ENCODE measurements around the gene SLC39A5. TPM values are rescaled to one million over a fixed set of nuclear protein-coding genes. Genes with fewer than 3 reads are reported as not detected.

Gene SLC39A5
- total and polyA plus RNA-seq, 2 of the 8 experiments (the other 6 are each of a cell fraction or from before 2014, with no cell fraction given) = 0.27 TPM; not detected in 1

DNA sequence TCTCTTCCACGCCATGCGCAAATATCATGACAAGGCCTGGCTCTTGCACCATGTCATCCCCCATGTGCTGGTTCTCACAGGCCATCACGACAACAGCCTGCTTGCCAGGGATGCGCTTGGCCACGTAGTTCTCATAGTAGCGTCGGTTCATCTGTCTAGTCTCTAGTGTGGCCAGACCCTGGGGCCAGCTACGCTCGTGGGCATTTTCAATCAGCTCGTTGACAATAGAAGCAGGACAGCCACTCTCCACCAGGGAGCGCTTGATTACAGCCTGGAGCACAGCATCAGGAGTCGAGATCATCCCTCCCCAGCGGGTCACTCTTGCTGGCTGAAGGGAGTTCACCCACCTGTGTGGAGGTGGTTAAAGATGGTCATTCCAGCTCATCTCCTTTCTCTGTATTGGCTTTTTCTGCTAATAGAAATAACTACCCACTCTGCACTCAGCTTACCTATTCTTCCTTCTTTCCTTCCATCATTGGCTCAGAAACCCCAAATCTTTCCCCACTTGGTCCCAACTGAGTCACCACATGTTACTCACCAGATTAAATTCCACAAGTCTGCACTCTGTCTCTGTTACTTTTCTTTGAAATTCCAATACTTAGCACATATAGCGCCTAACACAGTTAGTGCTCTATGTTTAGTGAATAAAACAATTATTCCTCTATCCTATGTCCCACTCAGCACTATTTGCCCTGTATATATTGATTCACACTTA lies 23.2 kb upstream of the SLC39A5 start:
- FAIRE-seq = no peak
- 85% methylated on average over 14 of the region's 14 CpGs; no CpG with 5 or more reads in 1 of the 2 experiments for WGBS, 2 experiments (ENCODE audit: extremely low coverage in 1 of 2, insufficient coverage in 1 of 2, insufficient read length in 1 of 2, insufficient replicate concordance in 2 of 2, low coverage in 1 of 2, low lambda C conversion rate in 2 of 2, missing lambda C conversion rate in 1 of 2)
- Histone ChIP-seq H3K36me3 (ENCODE audit: control insufficient read depth in 2 of 4, insufficient read depth in 4 of 4, low read length in 3 of 4) (peaks cover 24 to 54% (median 42%) of the 10 kb centered on the region in 4 experiments), H3K23me2 (ENCODE audit: low read depth, low read length) (no peaks in the 10 kb centered on the region), H3K23ac (ENCODE audit: insufficient read length) (no peak overlapping the region), H3K79me2 (ENCODE audit: control insufficient read depth in 1 of 2, insufficient read depth in 2 of 2, low read length in 2 of 2) (no peaks in the 10 kb centered on the region), H2BK15ac (ENCODE audit: low read length) (no peak overlapping the region), H3K14ac (ENCODE audit: insufficient read length) (no peak overlapping the region), H4K8ac (ENCODE audit: extremely low read depth, insufficient read depth, low read length) (no peak overlapping the region), H3K56ac (replicated peaks; ENCODE audit: insufficient read length, low read depth, low read length) (no peak overlapping the region), H3K4me2 (ENCODE audit: insufficient read depth in 1 of 2, low read depth in 2 of 2, low read length in 2 of 2) (no peak overlapping the region), H2AK5ac (ENCODE audit: low read depth, low read length) (no peak overlapping the region), H3K4me3 (ENCODE audit: extremely low read depth in 1 of 4, insufficient read depth in 2 of 4, low read depth in 3 of 4, low read length in 4 of 4) (no peak overlapping the region), H3K79me1 (ENCODE audit: low read depth, low read length) (no peaks in the 10 kb centered on the region), H4K5ac (ENCODE audit: insufficient read length, low read depth, low read length) (no peak overlapping the region), H4K20me1 (replicated peaks in 1 of 2; ENCODE audit: control insufficient read depth in 1 of 2, insufficient read depth in 2 of 2, low read length in 2 of 2) (no peaks in the 10 kb centered on the region), H2BK20ac (ENCODE audit: low read length) (no peak overlapping the region), H3K9ac (replicated peaks in 1 of 4; ENCODE audit: extremely low read depth in 1 of 4, low read depth in 3 of 4, low read length in 3 of 4) (no peak overlapping the region), H3K27me3 (replicated peaks in 1 of 4; ENCODE audit: control insufficient read depth in 3 of 4, extremely low read depth in 1 of 4, insufficient read depth in 3 of 4, low read length in 3 of 4) (no peaks in the 10 kb centered on the region), H2AFZ (ENCODE audit: low read length) (no peak overlapping the region), H2BK5ac (ENCODE audit: low read depth, low read length) (no peak overlapping the region), H3K4ac (replicated peaks; ENCODE audit: insufficient read length, low read depth, low read length) (no peak overlapping the region), H2BK120ac (replicated peaks; ENCODE audit: low read depth, low read length) (no peak overlapping the region), H4K91ac (replicated peaks; ENCODE audit: insufficient read length, low read length) (no peak overlapping the region), H3K27ac (ENCODE audit: low read depth, low read length) (no peak overlapping the region), H3K9me3 (ENCODE audit: insufficient read depth in 2 of 2, low read depth in 1 of 2, low read length in 1 of 2) (no peaks in the 10 kb centered on the region), H3K4me1 (replicated peaks in 1 of 4; ENCODE audit: control insufficient read depth in 3 of 4, insufficient read depth in 4 of 4, low read length in 3 of 4) (no peaks in the 10 kb centered on the region), H3K18ac (ENCODE audit: extremely low read depth, low read length) (no peak overlapping the region), H2BK12ac (ENCODE audit: low read depth, low read length) (no peak overlapping the region)
- TF ChIP-seq, protein P1, sequence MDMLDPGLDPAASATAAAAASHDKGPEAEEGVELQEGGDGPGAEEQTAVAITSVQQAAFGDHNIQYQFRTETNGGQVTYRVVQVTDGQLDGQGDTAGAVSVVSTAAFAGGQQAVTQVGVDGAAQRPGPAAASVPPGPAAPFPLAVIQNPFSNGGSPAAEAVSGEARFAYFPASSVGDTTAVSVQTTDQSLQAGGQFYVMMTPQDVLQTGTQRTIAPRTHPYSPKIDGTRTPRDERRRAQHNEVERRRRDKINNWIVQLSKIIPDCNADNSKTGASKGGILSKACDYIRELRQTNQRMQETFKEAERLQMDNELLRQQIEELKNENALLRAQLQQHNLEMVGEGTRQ (IDR thresholded peaks at IDR 0.05; ENCODE audit: low read length) = no peak
- TF ChIP-seq POLR2A (IDR thresholded peaks at IDR 0.05; ENCODE audit: control extremely low read depth in 1 of 2, low read depth in 2 of 2, low read length in 2 of 2) (0 out of 3 replicates have a peak, but pooled peaks of 1 of the 2 experiments have one; percentile 5), RAD21 (IDR thresholded peaks at IDR 0.05 in 1 of 2, conservative IDR thresholded peaks at IDR 0.05 in 1 of 2; ENCODE audit: low read depth in 2 of 2, low read length in 2 of 2) (peak; percentile 68 to 74), CTCF (IDR thresholded peaks at IDR 0.05; ENCODE audit: control extremely low read depth in 1 of 3, insufficient read depth in 1 of 3, low read depth in 1 of 3, low read length in 3 of 3) (peak; percentile 78 to 91 (median 85))
- ChIA-PET POLR2A (ENCODE audit: partially characterized antibody) (interaction anchor here (1.0 to 17.4 kb wide), 12 partner anchors 10 to 109 kb away, joined by 3 to 203 read pairs (median 4); partner anchors contain the start of genes ANKRD52, CNPY2, MYL6 and RNF41), CTCF (ENCODE audit: partially characterized antibody) (interaction anchor here (0.6 to 12.3 kb wide), 32 partner anchors 8 to 850 kb away, joined by 3 to 111 read pairs (median 4); partner anchors contain the start of genes ANKRD52, MYL6B, RNF41 and SLC39A5)
- peak in 1 of 2 experiments; percentile 84 for DNase-seq (ENCODE audit: low read depth in 1 of 2, low spot score in 2 of 2)
